ENCODE data around the gene MTF2. TPM values are rescaled to one million over a fixed set of nuclear protein-coding genes. Genes with fewer than 3 reads are reported as not detected.
A peak's percentile ranks its signal among the peaks of the same experiment; 100 is the strongest.

MTF2 gene
- total RNA-seq, 2 donors from 2014 or later: 13.5 to 13.7 TPM

DNA sequence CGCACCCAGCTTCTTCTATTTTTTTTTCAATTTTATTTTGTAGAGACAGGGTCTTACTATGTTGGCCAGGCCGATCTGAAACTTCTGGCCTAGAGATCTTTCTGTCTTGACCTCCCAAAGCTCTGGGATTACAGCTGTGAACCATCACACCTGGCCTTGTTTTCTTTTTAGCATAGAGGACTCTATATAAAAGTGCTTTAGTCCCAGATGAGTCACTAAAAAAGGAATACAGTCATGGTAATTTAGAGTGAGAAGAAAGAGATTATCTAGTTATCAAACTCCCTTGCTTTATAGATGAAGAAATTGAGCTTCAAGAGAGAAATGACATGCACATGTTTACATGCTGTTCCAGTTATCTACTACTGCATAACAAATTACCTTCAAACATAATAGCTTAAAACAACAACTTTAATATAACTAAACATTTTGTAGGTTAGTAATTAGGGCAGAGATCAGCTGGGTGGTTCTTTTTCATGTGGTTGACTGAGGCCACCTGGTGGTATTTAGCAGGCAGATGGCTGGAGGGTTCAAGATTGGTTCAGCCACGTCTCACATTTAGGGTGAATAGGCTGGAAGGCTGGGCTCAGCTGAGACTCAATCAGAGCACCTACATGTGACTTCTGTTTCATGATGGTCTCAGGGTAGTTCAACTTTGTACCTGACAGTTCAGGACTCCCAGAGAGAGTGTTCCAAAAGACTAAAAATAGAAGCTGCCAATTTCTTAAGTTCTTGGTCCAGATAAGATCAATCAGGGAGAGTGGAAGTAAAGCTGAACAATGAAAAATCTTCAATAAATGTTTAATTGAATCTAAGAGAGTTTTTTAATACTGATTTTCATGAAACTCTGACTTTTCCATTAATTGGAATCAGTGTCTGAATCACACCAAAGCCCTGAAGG lies 16.9 kb upstream of the MTF2 start:
- no peak overlapping the region for H3K4me3 ChIP-seq
- TF ChIP-seq, protein P1, sequence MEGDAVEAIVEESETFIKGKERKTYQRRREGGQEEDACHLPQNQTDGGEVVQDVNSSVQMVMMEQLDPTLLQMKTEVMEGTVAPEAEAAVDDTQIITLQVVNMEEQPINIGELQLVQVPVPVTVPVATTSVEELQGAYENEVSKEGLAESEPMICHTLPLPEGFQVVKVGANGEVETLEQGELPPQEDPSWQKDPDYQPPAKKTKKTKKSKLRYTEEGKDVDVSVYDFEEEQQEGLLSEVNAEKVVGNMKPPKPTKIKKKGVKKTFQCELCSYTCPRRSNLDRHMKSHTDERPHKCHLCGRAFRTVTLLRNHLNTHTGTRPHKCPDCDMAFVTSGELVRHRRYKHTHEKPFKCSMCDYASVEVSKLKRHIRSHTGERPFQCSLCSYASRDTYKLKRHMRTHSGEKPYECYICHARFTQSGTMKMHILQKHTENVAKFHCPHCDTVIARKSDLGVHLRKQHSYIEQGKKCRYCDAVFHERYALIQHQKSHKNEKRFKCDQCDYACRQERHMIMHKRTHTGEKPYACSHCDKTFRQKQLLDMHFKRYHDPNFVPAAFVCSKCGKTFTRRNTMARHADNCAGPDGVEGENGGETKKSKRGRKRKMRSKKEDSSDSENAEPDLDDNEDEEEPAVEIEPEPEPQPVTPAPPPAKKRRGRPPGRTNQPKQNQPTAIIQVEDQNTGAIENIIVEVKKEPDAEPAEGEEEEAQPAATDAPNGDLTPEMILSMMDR (IDR thresholded peaks at IDR 0.05): peak in 6 of 7 experiments; percentile 25 to 61 (median 54)
- no peak for TF ChIP-seq POLR2A (IDR thresholded peaks at IDR 0.05)
- H3K36me3 ChIP-seq (replicated peaks in 1 of 2; ENCODE audit: insufficient read depth in 1 of 2, low read depth in 2 of 2): no peaks in the 10 kb centered on the region
- no peak overlapping the region for H3K27ac ChIP-seq
- no peaks in the 10 kb centered on the region for H3K9me3 ChIP-seq
- no peaks in the 10 kb centered on the region for H3K27me3 ChIP-seq
- DNase-seq (peak; percentile 19 to 51 (median 37)), ATAC-seq (peak; percentile 58)
- H3K4me1 ChIP-seq: no peaks in the 10 kb centered on the region
- intact Hi-C loops (cut with DNase I): no loop called here
- 38 to 60% methylated on average over 3 of the region's 3 CpGs for WGBS, 2 donors

DNA sequence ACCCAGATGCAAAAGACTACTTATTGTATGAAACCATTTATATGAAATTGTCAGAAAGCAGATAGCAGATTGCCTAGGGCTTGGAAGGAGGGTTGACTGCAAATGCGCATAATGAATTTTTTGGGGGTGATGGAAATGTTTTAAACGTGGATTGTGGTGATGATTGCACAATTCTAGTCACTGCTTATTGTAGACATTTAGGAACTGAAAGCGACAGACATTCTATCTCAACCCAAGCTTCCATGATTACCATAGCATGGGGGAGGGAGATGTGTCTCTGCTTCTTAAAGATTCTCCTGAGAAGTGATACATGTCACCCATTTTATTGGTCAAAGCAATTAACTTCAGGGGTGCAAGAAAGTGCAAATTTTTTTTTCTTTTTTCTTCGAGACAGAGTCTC lies 2.8 kb upstream of the MTF2 start:
- Histone ChIP-seq H3K27me3 (no peaks in the 10 kb centered on the region), H3K36me3 (replicated peaks in 1 of 2; ENCODE audit: insufficient read depth in 1 of 2, low read depth in 2 of 2) (no peaks in the 10 kb centered on the region), H3K9me3 (no peaks in the 10 kb centered on the region), H3K4me3 (no peak overlapping the region), H3K4me1 (peaks cover 15% of the 10 kb centered on the region), H3K27ac (no peak overlapping the region)
- intact Hi-C loops (cut with DNase I): no loop called here
- no peak for DNase-seq
- ATAC-seq: no peak
- WGBS, 2 donors: 71 to 76% methylated on average over 4 of the region's 4 CpGs
- TF ChIP-seq POLR2A (IDR thresholded peaks at IDR 0.05): no peak
- TF ChIP-seq, protein P1 (IDR thresholded peaks at IDR 0.05): no peak

DNA sequence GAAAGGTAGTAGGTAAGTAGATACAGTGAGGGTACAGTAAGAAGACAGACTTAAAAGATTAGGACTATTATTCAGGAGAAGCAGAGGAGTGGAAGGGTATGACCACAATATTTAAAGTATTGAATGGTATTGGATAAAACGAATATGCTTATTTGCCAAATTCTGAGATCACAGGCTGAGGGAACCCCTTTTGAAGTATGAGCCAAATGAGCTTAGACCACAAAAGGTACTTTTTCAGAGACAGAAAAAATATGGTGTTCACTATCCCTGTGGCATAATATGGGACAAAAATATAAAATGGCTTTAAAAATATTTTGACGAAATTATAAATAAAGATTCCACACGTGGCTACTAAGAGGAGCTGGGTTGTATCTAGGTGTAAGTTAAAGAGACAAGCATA lies 880 bp upstream of the MTF2 start:
- H3K4me3 ChIP-seq: no peak overlapping the region
- TF ChIP-seq, protein P1 (IDR thresholded peaks at IDR 0.05): no peak
- no peak for TF ChIP-seq POLR2A (IDR thresholded peaks at IDR 0.05)
- intact Hi-C loops (cut with DNase I): no loop called here
- H3K4me1 ChIP-seq: peaks cover 25% of the 10 kb centered on the region
- no peaks in the 10 kb centered on the region for H3K36me3 ChIP-seq (replicated peaks in 1 of 2; ENCODE audit: insufficient read depth in 1 of 2, low read depth in 2 of 2)
- H3K27ac ChIP-seq: peak overlapping the region in 2 of 4 donors; percentile 73 to 93
- no peaks in the 10 kb centered on the region for H3K27me3 ChIP-seq
- WGBS, 2 donors: 6 to 7% methylated on average over 3 of the region's 3 CpGs
- H3K9me3 ChIP-seq: no peaks in the 10 kb centered on the region
- ATAC-seq: no peak
- DNase-seq: no peak

DNA sequence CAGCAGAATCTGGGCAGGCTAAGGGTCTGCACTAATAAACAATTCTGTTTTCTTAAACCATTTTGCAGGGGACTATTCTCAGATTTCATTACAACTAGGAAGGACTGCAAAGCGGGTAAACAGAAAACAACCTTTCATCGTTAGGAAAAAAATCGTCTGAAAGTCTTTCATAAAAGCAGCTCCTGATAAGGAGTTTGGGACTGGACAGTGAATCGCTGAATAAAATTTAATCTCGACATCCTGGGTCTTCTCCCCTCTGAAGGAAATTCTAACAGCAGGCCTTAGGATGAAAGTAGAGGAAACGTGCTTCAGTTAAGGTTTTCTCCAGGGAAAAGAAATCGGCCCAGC lies 471 bp upstream of the MTF2 start:
- intact Hi-C loops (cut with DNase I): no loop called here
- ATAC-seq: no peak
- no peak for DNase-seq
- Histone ChIP-seq H3K27ac (peak overlapping the region; percentile 55 to 93 (median 78)), H3K4me1 (peaks cover 25% of the 10 kb centered on the region), H3K36me3 (replicated peaks in 1 of 2; ENCODE audit: insufficient read depth in 1 of 2, low read depth in 2 of 2) (no peaks in the 10 kb centered on the region), H3K4me3 (peak overlapping the region; percentile 17 to 81), H3K9me3 (no peaks in the 10 kb centered on the region), H3K27me3 (no peaks in the 10 kb centered on the region)
- WGBS, 2 donors: 0 to 2% methylated on average over 7 of the region's 7 CpGs
- TF ChIP-seq, protein P1 (IDR thresholded peaks at IDR 0.05): no peak
- no peak for TF ChIP-seq POLR2A (IDR thresholded peaks at IDR 0.05)

Data from body of pancreas (tissue), 4 donors.